Measurements from ENCODE around the gene SNX13.

DNA sequence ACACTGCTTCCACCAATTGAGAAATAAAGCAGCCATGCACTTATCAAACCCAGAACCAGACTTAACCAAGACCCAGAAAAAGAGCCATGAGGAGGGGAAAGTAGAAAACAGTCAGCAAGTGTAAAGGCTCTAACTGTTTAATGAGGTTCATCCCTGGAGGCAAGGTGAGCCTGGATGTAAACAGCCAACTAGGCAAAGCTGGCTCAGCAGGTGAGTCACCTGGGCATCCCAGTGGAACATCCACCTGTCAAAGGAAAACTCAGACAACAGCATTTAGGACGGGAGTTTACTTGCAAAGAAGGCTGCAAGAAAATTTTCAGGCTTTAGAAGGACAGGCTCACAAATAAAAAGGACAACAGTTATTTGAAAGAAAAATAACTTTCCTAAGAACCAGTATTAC, 153.0 kb downstream of the SNX13 start:
- TF ChIP-seq, protein P1, sequence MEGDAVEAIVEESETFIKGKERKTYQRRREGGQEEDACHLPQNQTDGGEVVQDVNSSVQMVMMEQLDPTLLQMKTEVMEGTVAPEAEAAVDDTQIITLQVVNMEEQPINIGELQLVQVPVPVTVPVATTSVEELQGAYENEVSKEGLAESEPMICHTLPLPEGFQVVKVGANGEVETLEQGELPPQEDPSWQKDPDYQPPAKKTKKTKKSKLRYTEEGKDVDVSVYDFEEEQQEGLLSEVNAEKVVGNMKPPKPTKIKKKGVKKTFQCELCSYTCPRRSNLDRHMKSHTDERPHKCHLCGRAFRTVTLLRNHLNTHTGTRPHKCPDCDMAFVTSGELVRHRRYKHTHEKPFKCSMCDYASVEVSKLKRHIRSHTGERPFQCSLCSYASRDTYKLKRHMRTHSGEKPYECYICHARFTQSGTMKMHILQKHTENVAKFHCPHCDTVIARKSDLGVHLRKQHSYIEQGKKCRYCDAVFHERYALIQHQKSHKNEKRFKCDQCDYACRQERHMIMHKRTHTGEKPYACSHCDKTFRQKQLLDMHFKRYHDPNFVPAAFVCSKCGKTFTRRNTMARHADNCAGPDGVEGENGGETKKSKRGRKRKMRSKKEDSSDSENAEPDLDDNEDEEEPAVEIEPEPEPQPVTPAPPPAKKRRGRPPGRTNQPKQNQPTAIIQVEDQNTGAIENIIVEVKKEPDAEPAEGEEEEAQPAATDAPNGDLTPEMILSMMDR (IDR thresholded peaks at IDR 0.05): no peak
- TF ChIP-seq POLR2A (IDR thresholded peaks at IDR 0.05): no peak
